ENCODE measurements around the gene CYP4F2.
"Not testable (repeated sequence)": the region's sequence is repeated elsewhere in the genome, so short reads cannot be mapped to it uniquely, and the experiment has no call there.

The CYP4F2 gene

DNA sequence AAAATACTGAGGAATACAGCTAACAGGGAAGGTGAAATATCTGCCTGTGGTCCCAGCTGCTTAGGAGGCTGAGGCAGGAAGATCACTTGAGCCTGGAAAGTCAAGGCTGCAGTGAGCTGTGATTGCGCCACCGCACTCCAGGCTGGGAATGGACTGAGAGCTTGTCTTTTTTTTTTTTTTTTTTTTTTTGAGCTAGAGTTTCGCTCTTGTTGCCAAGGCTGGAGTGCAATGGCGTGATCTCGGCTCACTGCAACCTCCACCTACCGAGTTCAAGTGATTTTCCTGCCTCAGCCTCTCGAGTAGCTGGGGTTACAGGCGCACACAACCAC, 54.0 kb downstream of the CYP4F2 start:
- DNase-seq = not testable (repeated sequence)

DNA sequence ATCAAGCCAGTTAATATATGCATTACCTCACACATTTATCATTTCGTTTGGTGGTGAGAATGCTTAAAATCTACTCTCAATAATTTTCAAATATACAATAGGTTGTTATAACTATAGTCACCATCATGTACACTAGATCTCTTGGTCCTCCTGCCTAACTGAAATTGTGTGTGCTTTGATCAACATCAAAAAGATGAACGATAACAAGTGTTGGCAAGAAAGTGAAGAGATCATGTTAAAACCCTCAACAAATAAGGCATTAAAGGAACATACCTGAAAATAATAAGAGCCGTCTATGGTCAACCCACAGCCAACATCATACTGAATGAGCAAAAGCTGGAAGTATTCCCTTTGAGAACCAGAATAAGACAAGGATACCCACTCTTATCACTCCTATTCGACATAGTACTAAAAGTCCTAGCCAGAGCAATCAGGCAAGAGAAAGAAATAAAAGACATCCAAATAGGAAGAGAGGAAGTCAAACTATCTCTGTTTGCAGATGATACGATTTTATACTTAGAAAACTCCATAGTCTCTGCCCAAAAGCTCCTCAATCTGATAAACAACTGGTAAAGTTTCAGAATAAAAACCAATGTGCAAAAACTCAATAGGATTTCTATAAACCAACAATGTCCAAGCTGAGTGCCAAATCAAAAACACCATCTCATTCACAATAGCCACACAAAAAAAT, 54.5 kb downstream of the CYP4F2 start:
- DNase-seq = peak in 1 of 2 donors; percentile 6

DNA sequence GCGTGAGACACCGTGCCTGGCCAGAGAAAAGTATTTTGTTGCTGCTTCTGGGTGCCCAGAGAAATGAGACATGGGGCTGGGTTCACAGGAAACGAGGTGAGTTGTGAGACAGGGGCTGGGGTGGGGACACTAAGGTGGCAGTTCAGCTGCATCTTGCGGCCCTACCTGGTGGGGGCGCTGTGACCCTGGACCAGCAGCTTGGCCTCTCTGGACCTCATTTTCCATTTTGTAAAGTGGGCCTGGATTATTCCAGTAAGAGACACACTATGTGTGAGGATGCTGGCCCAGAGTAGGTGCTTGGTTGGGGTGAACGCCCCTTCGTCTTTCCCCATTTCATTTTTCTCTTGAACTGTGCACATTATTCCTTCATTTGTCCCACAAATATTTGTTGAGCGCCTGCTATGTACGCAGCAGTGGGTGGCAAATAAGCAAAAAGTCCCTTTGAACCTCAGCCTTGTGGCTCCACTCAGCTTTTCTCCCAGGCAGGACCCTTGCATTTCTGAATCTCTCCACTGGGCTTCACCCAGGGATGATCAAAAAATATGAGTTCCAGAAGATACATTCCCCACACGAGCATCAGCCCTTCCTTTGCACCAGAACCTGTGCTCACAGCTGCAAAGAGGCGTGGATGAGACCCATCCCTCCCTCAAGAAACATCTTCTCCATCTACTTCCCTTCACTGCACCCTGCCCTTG, 55.9 kb downstream of the CYP4F2 start:
- DNase-seq = no peak

DNA sequence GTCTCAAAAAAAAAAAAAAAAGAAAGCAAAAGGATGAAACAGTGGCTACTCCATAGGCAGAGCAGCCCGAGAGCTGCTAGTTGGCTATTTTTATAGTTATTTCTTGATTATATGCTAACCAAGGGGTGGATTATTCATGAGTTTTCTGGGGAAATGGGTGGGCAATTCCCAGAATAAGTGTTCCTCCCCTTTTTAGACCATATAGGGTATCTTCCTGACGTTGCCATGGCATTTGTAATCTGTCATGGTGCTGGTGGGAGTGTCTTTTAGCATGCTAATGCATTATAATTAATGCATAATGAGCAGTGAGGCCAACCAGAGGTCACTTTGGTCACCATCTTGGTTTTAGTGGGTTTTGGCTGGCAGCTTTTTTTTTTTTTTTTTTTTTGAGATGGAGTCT, 57.0 kb downstream of the CYP4F2 start:
- DNase-seq = no peak

DNA sequence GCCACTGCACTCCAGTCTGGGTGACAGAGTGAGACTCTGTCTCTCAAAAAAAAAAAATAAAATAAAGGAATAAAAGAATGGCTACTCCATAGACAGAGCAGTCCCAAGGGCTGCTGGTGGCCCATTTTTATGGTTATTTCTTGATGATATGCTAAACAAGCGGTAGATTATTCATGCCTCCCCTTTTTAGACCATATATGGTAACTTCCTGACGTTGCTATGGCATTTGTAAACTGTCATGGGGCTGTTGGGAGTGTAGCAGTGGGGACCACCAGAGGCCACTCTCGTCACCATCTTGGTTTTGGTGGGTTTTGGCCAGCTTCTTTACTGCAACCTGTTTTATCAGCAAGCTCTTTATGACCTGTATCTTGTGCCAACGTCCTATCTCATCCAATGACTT, 58.0 kb downstream of the CYP4F2 start:
- not testable (repeated sequence) for DNase-seq

DNA sequence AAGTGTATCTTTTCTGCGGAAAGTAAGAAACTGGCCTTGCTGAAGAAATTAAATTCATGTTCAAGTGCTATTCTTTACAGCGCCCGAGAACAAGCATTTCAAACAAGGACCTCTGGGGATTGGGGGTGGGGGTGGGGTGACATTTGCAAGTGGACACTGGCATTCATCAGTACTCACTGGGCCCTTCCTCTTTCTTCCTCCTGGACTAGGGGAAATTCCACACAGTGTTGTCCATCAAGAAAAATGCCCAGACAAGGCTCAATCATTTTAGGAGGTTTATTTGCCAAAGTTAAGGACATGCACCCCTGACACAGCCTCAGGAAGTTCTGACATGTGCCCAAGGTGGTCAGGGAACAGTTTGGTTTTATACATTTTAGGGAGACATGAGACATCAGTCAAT, 59.5 kb downstream of the CYP4F2 start:
- DNase-seq = no peak

DNA sequence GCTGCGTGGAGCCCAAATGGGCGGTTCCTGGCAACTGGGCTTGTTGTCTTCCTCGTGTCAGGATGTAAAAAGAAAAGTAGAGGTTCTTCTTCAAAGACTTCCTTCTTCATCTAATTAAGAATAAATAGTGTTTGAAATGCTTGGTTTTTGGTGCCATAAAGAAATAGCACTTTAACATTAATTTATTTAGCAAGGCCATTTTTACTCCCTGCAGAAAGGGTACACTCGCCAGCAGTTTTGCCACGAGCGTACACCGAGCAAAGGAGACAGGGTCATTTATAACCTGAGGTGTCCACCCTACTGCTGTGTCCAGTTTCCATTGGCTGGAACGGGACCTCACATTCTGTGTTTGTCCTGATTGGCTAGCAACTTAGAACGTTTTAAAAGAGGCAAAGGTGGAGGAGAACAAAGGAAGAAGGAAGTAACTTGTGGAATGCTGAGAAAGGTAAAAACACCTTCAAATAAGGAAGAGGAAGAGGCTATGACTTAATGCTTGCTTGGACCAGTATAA, 60.6 kb downstream of the CYP4F2 start:
- DNase-seq = no peak

DNA sequence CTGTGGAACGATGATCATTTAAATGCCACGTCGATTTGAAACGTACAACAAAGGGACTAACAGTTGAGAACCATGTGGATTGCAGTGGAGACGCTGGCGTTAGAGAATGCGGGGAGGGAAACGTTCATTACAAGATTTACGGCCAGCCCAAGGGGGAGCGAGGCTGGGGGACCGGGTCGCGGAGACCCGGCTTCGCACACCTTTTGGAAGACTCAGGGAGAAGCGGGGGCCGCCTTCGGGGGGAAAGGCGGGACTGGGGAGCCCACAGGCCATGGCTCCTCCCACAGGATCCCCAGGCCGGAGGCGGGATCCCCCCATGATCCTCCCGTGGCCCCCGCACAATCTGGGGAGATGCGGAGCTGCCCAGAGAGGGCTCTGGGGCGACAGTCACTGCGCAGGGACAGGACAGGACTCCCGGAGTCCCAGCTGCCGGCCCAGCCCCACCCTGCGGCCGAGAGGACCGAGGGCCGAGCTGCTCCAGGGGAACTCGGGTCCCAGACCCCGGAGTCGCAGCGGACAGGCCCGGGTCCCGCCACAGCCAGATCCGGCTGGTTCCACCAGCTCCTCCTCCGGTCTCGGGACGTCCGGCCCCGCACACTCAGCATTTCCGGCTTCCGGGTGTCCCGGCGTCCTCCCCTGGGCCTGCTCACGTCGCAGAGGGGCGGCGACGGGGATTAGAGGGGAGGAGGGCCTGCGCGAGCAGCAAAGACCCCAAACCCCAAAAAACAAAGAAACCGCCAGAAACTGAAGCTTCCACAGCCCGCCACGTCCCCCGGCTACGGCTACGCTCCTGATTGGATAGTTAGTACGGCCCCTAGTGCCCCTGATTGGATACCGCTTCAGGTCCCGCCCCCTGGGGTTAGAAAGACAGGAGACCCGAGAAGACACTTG, 61.3 kb downstream of the CYP4F2 start:
- peak; percentile 95 to 96 for DNase-seq

DNA sequence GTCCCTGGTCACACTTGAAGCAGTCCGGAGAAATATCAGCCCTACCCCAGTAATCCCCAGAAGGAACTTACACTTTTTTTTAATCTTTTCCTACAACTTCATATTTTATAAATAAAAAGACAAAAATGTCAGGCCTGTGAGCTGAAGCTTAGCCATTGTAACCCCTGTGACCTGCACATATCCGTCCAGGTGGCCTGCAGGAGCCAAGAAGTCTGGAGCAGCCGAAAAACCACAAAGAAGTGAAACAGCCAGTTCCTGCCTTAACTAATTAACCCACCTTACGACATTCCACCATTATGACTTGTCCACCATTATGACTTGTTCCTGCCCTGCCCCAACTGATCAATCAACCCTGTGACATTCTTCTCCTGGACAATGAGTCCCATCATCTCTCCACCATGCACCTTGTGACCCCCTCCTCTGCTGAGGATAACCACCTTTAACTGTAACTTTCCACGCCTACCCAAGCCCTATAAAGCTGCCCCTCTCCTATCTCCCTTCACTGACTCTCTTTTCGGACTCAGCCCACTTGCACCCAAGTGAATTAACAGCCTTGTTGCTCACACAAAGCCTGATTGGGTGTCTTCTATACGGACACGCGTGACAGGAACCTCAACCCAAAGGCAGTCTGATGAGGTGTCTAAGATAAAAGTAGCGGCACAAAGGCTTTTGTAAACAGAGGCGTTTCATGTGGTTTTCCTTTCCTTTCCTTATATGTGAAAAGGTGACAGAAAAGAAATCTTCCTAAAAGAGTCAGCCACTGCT, 62.1 kb downstream of the CYP4F2 start:
- DNase-seq = peak; percentile 72 to 83

DNA sequence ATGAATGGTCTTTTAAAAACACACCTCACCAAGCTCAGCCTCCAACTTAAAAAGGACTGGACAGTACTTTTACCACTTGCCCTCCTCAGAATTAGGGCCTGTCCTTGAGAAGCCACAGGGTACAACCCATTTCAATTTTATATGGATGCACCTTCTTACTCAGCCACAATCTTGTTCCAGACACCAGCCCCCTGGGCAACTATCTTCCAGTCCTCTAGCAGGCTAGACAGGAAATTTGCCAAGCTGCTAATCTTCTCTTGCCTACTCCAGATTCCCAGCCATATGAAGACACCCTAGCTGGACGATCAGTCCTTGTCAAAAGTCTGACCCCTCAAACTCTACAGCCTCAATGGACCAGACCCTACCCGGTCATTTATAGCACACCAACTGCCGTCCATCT, 63.6 kb downstream of the CYP4F2 start:
- not testable (repeated sequence) for DNase-seq

DNA sequence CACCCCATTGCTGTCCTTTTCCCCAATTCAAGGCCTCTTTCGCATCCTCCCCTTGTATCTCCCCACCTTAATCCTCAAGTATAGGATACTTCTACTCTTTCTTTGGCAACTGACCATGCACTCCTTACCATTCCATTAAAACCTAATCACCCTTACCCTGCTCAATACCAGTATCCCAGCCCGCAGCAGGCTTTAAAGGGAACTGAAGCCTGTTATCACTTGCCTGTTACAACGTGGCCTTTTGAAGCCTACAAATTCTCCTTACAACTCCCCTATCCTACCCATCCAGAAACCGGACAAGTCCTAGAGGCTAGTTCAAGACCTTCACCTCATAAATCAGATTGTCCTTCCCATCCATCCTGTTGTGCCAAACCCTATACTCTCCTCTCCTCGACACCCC, 66.2 kb downstream of the CYP4F2 start:
- no peak for DNase-seq

DNA sequence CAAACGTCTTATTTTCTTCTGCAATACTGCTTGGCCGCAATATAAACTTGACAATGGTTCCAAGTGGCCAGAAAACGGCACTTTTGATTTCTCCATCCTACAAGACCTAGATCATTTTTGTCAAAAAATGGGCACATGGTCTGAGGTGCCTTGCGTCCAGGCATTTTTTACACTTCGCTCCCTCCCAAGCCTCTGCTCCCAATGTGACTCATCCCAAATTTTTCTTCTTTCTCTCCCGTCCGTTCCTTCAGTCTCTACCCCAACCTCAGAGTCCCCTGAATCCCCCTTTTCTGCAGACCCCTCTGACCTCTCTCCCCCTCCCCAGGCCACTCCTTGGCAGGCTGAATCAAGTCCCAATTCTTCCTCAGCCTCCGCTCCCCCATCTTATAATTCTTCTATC, 68.1 kb downstream of the CYP4F2 start:
- DNase-seq = no peak

DNA sequence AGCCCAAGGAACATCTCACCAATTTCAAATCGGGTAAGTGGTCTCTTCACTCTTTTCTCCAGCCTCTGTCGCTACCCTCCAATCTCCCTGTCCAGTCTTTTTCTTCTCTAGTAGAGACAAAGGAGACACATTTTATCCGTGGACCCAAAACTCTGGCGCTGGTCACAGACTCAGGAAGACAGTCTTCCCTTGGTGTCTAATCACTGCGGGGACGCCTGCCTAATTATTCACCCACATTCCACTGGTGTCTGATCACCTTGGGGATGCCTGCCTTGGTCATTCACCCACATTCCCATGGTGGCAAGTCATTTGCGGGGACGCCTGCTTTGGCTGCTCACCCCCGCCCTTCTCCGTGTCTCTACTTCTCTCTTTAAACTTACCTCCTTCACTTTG, 68.6 kb downstream of the CYP4F2 start:
- DNase-seq = no peak

DNA sequence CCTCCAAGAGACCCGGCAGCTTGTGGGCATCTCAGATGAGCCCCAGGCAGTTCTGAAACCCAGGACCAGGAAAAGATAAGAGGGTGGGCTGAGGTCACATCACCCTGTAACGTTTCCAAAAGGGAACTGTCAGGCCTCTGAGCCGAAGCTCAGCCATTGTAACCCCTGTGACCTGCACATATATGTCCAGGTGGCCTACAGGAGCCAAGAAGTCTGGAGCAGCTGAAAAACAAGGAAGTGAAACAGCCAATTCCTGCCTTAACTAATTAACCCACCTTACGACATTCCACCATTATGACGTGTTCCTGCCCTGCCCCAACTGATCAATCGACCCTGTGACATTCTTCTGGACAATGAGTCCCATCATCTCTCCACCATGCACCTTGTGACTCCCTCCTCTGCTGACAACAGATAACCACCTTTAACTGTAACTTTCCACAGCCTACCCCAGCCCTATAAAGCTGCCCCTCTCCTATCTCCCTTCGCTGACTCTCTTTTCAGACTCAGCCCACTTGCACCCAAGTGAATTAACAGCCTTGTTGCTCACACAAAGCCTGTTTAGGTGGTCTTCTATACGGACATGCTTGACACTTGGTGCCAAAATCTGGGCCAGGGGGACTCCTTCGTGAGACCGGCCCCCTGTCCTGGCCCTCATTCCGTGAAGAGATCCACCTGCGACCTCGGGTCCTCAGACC, 69.1 kb downstream of the CYP4F2 start:
- DNase-seq = not testable (repeated sequence)

DNA sequence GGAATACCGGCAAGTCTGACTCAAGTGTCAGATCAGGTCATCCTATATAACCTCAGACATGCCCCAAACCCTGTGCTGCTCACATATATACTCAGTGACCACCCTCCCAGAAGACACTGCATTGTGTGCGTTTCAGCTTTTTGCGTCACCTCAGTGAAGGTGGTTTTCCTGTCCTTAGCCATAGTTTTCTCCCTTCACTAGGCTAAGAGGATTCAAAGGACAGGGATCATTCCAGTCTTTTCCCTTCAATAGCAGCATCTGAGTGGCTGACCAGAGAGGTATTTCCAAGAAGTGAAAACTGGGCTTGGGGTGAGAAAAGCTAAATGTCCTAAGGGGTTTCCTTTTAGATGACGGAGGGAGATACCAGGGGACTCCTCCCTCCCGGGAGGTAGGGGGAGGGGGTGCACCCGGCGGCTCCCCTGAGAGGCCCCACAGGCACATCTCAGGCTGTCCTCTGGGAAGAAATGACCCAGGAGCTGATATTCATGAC, 69.7 kb downstream of the CYP4F2 start:
- no peak for DNase-seq
